ENCODE data around the gene WRNIP1. TPM values are rescaled to one million over a fixed set of nuclear protein-coding genes. Genes with fewer than 3 reads are reported as not detected.

The WRNIP1 gene
- total RNA-seq, 2 donors from 2014 or later: 49.9 to 53.7 TPM

DNA sequence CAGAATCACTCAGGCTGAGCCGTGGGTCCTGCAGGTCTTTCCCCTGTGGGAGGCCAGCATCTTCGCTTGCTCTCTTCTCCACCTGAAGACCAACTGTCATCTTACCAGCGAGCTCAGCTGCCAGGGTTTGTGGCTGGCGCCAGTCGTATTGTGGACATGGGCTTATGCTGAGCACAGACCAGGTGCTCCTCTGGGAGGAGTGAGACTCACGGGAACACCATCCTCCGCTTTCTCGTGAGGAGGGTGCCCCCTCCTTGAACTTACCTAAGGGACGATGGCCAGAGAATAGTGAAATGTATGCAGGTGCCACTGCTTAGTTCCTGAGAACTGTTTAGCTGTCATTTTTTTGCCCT, 17.1 kb downstream of the WRNIP1 start:
- H3K9ac ChIP-seq (ENCODE audit: low read depth in 2 of 2, low read length in 2 of 2): no peak overlapping the region
- intact Hi-C loops (cut with DNase I): no loop called here
- H3K27ac ChIP-seq: no peak overlapping the region
- H3K36me3 ChIP-seq: no peaks in the 10 kb centered on the region
- no peaks in the 10 kb centered on the region for H3K9me3 ChIP-seq
- no peaks in the 10 kb centered on the region for H3K4me1 ChIP-seq
- DNase-seq: no peak
- TF ChIP-seq, protein P1, sequence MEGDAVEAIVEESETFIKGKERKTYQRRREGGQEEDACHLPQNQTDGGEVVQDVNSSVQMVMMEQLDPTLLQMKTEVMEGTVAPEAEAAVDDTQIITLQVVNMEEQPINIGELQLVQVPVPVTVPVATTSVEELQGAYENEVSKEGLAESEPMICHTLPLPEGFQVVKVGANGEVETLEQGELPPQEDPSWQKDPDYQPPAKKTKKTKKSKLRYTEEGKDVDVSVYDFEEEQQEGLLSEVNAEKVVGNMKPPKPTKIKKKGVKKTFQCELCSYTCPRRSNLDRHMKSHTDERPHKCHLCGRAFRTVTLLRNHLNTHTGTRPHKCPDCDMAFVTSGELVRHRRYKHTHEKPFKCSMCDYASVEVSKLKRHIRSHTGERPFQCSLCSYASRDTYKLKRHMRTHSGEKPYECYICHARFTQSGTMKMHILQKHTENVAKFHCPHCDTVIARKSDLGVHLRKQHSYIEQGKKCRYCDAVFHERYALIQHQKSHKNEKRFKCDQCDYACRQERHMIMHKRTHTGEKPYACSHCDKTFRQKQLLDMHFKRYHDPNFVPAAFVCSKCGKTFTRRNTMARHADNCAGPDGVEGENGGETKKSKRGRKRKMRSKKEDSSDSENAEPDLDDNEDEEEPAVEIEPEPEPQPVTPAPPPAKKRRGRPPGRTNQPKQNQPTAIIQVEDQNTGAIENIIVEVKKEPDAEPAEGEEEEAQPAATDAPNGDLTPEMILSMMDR (IDR thresholded peaks at IDR 0.05): no peak
- H3K4me3 ChIP-seq: no peak overlapping the region
- H3K27me3 ChIP-seq: no peaks in the 10 kb centered on the region

DNA sequence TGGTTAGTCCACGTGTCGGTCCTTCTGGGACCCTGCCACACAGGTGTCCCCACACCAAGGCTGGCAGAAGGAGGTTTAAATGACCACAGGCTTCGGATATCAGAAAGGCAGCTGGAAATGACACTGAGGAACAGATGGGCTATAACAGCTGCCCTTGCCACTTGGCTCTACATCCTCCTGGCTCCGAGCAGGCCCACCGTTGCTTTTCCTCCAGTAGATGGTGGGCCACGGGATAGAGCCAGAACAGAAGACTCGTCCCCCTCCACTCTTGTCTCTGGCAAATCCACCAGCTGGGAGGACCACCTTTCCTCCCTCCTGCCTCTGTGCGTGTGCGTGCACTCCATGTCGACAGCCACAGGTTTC, 17.6 kb downstream of the WRNIP1 start:
- Histone ChIP-seq H3K4me1 (no peaks in the 10 kb centered on the region), H3K9ac (ENCODE audit: low read depth in 2 of 2, low read length in 2 of 2) (no peak overlapping the region), H3K27me3 (no peaks in the 10 kb centered on the region), H3K36me3 (no peaks in the 10 kb centered on the region), H3K27ac (peak overlapping the region; percentile 53), H3K9me3 (no peaks in the 10 kb centered on the region), H3K4me3 (no peak overlapping the region)
- TF ChIP-seq, protein P1 (IDR thresholded peaks at IDR 0.05): no peak
- intact Hi-C loops (cut with DNase I): no loop called here
- DNase-seq: no peak

DNA sequence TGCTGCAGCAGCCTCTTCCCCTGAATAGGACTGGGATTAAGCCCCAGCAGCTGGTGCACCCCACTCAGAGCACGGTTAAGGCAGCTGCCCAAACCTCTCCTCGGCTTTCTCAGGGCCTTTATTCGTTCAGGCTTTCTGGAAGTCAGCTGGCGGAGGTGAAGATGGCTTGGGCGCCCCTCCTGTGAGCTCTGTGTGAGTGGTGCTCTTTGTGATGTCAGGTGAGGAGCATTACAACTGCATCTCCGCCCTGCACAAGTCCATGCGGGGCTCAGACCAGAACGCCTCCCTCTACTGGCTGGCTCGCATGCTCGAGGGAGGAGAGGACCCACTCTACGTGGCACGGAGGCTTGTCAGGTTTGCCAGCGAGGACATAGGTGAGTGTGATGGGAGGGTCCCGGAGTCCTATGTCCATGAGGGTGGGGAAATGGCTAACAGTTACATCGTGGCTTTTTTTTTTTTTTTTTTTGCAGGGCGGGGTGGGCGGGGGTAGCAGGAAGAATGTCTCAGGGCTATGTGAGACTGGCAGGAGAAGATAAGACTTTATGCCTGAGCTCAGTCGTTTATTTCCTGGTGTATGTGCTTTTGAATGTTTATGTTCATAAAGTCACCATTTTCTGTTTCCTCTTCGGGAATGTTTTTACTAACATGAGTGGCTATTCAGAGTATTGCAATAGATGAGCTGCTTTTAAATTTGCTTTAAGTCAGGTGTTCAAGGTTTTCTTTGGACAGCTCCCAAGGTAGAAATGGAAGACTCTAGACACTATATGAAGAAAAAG, 18.2 kb downstream of the WRNIP1 start:
- no peaks in the 10 kb centered on the region for H3K27me3 ChIP-seq
- H3K27ac ChIP-seq: peak overlapping the region; percentile 53
- no peak overlapping the region for H3K4me3 ChIP-seq
- no peak overlapping the region for H3K9ac ChIP-seq (ENCODE audit: low read depth in 2 of 2, low read length in 2 of 2)
- H3K4me1 ChIP-seq: no peaks in the 10 kb centered on the region
- no peaks in the 10 kb centered on the region for H3K9me3 ChIP-seq
- peak; percentile 53 for DNase-seq
- TF ChIP-seq, protein P1 (IDR thresholded peaks at IDR 0.05): peak; percentile 23
- H3K36me3 ChIP-seq: no peaks in the 10 kb centered on the region
- intact Hi-C loops (cut with DNase I): no loop called here

DNA sequence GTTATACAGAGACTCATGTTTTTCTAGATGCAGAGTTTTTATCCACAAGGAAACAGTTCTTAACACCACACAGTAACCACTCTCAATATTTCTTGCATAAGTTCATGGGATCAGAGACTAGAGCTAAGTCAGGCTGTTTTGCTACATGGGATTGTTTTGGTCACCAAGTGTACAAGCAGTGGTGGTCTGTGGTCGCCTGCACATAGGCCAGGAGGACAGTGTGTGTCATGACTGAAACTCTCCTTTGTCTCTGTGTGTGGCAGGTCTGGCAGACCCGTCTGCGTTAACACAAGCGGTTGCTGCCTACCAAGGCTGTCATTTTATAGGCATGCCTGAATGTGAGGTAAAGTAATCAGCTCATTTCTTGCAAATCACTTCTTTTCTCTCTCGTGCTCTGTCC, 18.9 kb downstream of the WRNIP1 start:
- Histone ChIP-seq H3K9ac (ENCODE audit: low read depth in 2 of 2, low read length in 2 of 2) (no peak overlapping the region), H3K36me3 (no peaks in the 10 kb centered on the region), H3K4me1 (no peaks in the 10 kb centered on the region), H3K27me3 (no peaks in the 10 kb centered on the region), H3K27ac (peak overlapping the region; percentile 53), H3K4me3 (no peak overlapping the region), H3K9me3 (no peaks in the 10 kb centered on the region)
- DNase-seq: no peak
- intact Hi-C loops (cut with DNase I): no loop called here
- TF ChIP-seq, protein P1 (IDR thresholded peaks at IDR 0.05): no peak

DNA sequence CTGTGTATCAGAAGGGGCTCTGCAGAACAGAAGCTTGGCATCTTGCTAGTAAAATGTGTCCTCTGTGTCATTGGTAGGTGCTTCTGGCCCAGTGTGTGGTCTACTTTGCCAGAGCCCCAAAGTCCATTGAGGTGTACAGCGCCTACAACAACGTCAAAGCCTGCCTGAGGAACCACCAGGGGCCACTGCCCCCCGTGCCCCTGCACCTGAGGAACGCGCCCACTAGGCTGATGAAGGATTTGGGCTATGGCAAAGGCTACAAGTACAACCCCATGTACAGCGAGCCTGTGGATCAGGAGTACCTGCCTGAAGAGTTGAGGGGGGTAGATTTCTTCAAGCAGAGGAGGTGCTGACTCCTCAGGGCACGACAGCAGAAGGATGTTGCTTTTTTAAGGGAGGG, 19.7 kb downstream of the WRNIP1 start:
- Histone ChIP-seq H3K4me3 (no peak overlapping the region), H3K36me3 (no peaks in the 10 kb centered on the region), H3K9ac (ENCODE audit: low read depth in 2 of 2, low read length in 2 of 2) (no peak overlapping the region), H3K4me1 (no peaks in the 10 kb centered on the region), H3K27ac (no peak overlapping the region), H3K27me3 (no peaks in the 10 kb centered on the region), H3K9me3 (no peaks in the 10 kb centered on the region)
- TF ChIP-seq, protein P1 (IDR thresholded peaks at IDR 0.05): no peak
- no peak for DNase-seq
- intact Hi-C loops (cut with DNase I): loop anchor here (5.0 kb wide), 1 partner anchor 147 kb away; no protein-coding TSS in a partner anchor
